ENCODE results near the gene KCNK4. TPM values are rescaled to one million over a fixed set of nuclear protein-coding genes. Genes with fewer than 3 reads are reported as not detected.

KCNK4 gene
- total RNA-seq, 4 donors from 2014 or later: 0.27 TPM; not detected in 3

DNA sequence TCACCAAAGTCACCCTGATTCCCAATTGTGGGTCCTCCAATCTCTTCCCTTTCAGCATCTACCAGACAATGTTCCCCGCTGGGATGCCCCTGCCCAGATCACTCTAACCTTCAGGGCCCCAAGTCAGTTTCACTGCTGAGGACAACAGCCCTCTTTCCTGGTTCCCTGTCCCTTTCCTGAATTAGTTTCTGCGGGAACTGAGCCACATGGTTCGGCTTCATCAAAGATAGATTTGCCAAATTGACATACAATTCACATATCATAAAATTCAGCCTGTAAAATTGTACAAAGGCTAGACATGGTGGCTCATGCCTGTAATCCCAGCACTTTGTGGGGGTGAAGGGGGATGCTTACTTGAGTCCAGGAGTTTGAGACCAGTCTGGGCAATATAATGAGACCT lies 36.9 kb downstream of the KCNK4 start:
- no peaks in the 10 kb centered on the region for H3K27me3 ChIP-seq
- DNase-seq: peak; percentile 66
- peaks cover 10 to 44% (median 38%) of the 10 kb centered on the region in 4 donors for H3K4me1 ChIP-seq
- H3K36me3 ChIP-seq: no peaks in the 10 kb centered on the region
- no peak overlapping the region for H3K4me3 ChIP-seq
- H3K27ac ChIP-seq: peak overlapping the region; percentile 65 to 83 (median 81)
- peak in 1 of 3 donors; percentile 38 for TF ChIP-seq POLR2AphosphoS5 (IDR thresholded peaks at IDR 0.05)
- TF ChIP-seq, protein P1, sequence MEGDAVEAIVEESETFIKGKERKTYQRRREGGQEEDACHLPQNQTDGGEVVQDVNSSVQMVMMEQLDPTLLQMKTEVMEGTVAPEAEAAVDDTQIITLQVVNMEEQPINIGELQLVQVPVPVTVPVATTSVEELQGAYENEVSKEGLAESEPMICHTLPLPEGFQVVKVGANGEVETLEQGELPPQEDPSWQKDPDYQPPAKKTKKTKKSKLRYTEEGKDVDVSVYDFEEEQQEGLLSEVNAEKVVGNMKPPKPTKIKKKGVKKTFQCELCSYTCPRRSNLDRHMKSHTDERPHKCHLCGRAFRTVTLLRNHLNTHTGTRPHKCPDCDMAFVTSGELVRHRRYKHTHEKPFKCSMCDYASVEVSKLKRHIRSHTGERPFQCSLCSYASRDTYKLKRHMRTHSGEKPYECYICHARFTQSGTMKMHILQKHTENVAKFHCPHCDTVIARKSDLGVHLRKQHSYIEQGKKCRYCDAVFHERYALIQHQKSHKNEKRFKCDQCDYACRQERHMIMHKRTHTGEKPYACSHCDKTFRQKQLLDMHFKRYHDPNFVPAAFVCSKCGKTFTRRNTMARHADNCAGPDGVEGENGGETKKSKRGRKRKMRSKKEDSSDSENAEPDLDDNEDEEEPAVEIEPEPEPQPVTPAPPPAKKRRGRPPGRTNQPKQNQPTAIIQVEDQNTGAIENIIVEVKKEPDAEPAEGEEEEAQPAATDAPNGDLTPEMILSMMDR (IDR thresholded peaks at IDR 0.05): no peak
- H3K9me3 ChIP-seq: no peaks in the 10 kb centered on the region
- intact Hi-C loops (cut with DNase I; ENCODE audit: low total_unique reads): no loop called here
- in situ Hi-C loops (cut with MboI; ENCODE audit: low pct_ligation_motif_present in 1 of 4, low pct_unique_long_range_greater_than_20kb in 1 of 4, low sequenced_read_pairs in 3 of 4): no loop called here
- 33 to 57% methylated on average over 3 of the region's 3 CpGs for WGBS, 2 donors (ENCODE audit: low coverage in 1 of 2)

DNA sequence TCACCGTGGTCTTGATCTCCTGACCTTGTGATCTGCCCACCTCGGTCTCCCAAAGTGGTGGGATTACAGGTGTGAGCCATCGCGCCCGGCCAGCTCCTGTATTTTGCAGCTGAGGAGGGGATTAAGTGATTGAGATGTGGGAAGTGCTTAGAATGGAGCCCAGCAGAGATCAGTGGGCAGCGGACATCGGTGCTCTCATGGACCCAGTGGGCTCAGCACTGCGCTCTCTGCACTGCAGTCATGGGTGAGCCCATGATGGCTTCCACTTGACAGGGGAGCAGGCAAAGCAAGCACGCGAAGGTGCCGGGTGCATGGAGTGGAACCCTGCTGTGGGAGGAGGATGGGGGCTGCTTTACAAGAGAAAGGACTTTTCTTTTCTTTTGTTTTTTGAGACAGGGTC lies 39.8 kb downstream of the KCNK4 start:
- DNase-seq: no peak
- no peaks in the 10 kb centered on the region for H3K36me3 ChIP-seq
- peaks cover 10 to 56% (median 42%) of the 10 kb centered on the region in 4 donors for H3K4me1 ChIP-seq
- H3K9me3 ChIP-seq: no peaks in the 10 kb centered on the region
- intact Hi-C loops (cut with DNase I; ENCODE audit: low total_unique reads): no loop called here
- H3K27me3 ChIP-seq: no peaks in the 10 kb centered on the region
- peak overlapping the region; percentile 54 to 83 (median 58) for H3K27ac ChIP-seq
- TF ChIP-seq POLR2A (IDR thresholded peaks at IDR 0.05) (no peak), POLR2AphosphoS5 (IDR thresholded peaks at IDR 0.05) (no peak), EP300 (IDR thresholded peaks at IDR 0.05; ENCODE audit: low read depth) (no peak)
- TF ChIP-seq, protein P1 (IDR thresholded peaks at IDR 0.05): no peak
- WGBS, 2 donors (ENCODE audit: low coverage in 1 of 2): 84 to 92% methylated on average over 7 to 11 of the region's 11 CpGs
- in situ Hi-C loops (cut with MboI; ENCODE audit: low pct_ligation_motif_present in 1 of 4, low pct_unique_long_range_greater_than_20kb in 1 of 4, low sequenced_read_pairs in 3 of 4): no loop called here
- no peak overlapping the region for H3K4me3 ChIP-seq

DNA sequence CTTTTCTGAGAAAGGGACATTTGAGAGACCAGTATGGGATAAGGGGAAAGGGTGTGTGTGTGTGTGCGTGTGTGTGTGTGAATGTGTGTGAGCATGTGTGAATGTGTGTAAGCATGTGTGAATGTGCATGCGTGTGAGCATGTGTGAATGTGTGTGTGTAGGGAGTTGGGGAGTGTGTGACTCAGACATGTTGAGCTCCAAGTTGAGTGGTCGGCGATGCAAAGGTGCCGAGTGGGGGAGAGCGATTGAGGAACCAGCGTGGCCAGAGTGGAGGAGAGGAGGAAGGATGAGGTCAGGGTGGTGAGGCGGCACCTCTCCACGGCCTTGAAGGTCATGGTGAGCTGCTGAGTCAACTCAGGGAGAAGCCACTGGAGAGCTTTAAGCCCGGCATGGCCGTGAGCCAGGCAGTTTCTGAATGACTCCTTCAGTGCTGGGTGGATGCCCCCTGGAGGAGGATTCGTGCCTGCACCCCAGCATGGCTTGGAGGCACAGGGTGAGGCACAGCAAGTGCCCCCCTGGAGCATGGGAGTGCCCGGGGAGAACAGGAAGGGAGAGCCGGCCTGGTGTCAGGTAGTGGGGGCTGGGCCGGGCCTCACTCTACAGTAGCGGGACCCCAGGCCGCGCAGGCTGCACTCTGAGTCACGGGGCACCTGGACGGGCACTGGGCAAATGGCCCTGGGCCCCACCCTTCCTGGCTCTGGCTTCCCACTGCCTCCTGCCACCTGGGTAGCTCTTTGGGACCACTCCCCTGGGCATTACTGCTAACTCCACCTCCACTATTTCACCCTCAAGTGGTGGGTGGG lies 40.7 kb downstream of the KCNK4 start:
- in situ Hi-C loops (cut with MboI; ENCODE audit: low pct_ligation_motif_present in 1 of 4, low pct_unique_long_range_greater_than_20kb in 1 of 4, low sequenced_read_pairs in 3 of 4): no loop called here
- Histone ChIP-seq H3K4me1 (peaks cover 10 to 56% (median 42%) of the 10 kb centered on the region in 4 donors), H3K27ac (peak overlapping the region; percentile 54 to 83 (median 58)), H3K4me3 (no peak overlapping the region), H3K9me3 (no peaks in the 10 kb centered on the region), H3K36me3 (no peaks in the 10 kb centered on the region), H3K27me3 (no peaks in the 10 kb centered on the region)
- TF ChIP-seq POLR2A (IDR thresholded peaks at IDR 0.05) (no peak), EP300 (IDR thresholded peaks at IDR 0.05; ENCODE audit: low read depth) (no peak), POLR2AphosphoS5 (IDR thresholded peaks at IDR 0.05) (peak in 1 of 3 donors; percentile 2)
- TF ChIP-seq, protein P1 (IDR thresholded peaks at IDR 0.05): peak; percentile 41 to 86 (median 56)
- DNase-seq: peak; percentile 92
- 15% methylated on average over 18 of the region's 20 CpGs; no CpG with 5 or more reads in 1 of the 2 donors for whole genome bisulfite sequencing, 2 donors (ENCODE audit: low coverage in 1 of 2)
- intact Hi-C loops (cut with DNase I; ENCODE audit: low total_unique reads): no loop called here

- in situ Hi-C loops (cut with MboI; ENCODE audit: low pct_ligation_motif_present in 1 of 4, low pct_unique_long_range_greater_than_20kb in 1 of 4, low sequenced_read_pairs in 3 of 4): no loop called here
- Histone ChIP-seq H3K4me1 (peaks cover 10 to 51% (median 33%) of the 10 kb centered on the region in 4 donors), H3K4me3 (no peak overlapping the region), H3K36me3 (no peaks in the 10 kb centered on the region), H3K9me3 (no peaks in the 10 kb centered on the region), H3K27me3 (no peaks in the 10 kb centered on the region), H3K27ac (no peak overlapping the region)
- intact Hi-C loops (cut with DNase I; ENCODE audit: low total_unique reads): no loop called here
- DNase-seq: no peak
- WGBS, 2 donors (ENCODE audit: low coverage in 1 of 2): 33 to 88% methylated on average over 2 to 8 of the region's 8 CpGs
- no peak for TF ChIP-seq POLR2AphosphoS5 (IDR thresholded peaks at IDR 0.05)
- TF ChIP-seq, protein P1 (IDR thresholded peaks at IDR 0.05): no peak
- no peak for TF ChIP-seq EP300 (IDR thresholded peaks at IDR 0.05; ENCODE audit: low read depth)
- TF ChIP-seq POLR2A (IDR thresholded peaks at IDR 0.05): no peak
Measured at GRCh38 chr11:64333556-64333955, 42.5 kb downstream of the KCNK4 start.

All from transverse colon (tissue), 4 donors.